NCI-H2029 treated with DMSO at 0.1 percent for 48 hours (cell line): ENCODE measurements around the gene ZNF554.
"Not testable (repeated sequence)": the region's sequence is repeated elsewhere in the genome, so short reads cannot be mapped to it uniquely, and the experiment has no call there.

ENCODE experiments used
- DNase-seq: peaks from one replicate; lab custom pipeline; 2025; lab: John Stamatoyannopoulos, UW

The ZNF554 gene

DNA sequence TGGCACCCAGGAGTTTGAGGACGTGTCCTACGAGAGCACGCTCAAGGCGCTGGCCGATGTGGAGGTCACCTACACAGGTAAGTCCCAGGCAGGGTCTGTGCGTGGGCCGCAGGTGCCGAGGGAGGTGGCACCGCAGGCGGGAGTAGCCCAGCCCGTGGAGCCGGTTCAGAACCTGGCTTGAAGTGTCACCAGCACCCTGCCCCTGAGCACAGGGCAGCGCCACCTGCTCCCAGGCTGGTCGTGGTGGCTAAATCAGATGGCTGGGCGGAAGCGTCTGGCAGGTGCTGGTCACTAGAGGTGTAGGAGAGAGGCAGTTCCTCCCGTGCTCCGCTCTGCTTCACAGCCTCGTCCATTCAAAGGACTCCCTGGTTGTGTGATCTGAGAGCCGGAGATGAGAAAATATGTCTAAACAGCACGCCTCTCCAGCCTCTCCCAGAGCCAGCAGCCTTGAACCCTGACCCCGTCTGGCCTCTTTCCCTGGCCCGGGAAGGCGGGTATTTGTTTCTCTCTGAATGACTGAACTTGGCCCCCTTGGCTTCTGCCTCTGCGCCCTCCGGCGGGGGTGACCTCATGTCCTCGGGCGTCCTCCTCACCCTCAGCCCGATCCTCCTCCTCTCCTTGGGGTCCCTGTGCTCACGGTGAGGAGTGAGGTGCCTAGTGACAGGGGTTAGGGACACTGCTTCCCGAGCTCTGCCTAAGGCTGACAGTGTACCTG, 29.0 kb upstream of the ZNF554 start:
- no peak for DNase-seq

DNA sequence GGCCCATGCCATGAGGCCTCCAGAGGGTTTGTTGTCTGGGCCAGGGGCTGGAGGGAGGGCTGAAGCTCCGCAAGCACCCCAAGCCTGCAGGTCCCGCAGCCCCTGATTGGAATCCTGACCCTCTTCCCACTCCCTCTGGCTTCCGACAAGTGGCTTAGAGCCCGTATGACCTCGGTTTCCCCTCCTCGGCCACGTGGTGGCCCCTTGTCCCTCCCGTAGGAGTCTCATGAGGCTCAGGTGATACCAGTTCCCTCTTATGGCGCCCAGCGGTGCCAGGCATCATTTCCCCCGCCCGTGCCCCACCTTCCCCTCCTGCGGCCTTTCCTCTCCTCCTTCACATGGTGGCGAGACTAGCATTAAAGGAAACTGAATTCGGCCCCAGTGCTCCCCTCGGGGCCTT, 28.2 kb upstream of the ZNF554 start:
- no peak for DNase-seq

DNA sequence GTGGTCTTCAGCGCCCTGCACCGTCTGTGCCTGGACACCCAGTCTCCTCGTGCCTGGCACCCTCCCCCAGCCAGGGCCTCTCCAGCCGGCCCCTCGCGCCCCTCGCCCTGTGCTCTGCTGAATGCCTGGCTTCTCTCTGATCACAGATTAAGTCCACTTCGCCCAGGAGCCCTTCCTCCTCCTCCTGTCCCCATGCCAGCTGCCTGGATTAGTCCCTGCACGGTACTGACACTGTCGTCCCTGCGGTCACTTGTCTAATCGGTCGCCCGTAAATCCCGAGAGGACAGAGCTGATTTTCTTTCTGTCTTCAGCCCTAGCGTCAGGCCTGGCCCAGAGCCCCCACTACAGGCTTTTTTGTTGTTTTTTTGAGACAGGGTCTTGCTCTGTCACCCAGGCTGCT, 27.8 kb upstream of the ZNF554 start:
- DNase-seq = no peak

DNA sequence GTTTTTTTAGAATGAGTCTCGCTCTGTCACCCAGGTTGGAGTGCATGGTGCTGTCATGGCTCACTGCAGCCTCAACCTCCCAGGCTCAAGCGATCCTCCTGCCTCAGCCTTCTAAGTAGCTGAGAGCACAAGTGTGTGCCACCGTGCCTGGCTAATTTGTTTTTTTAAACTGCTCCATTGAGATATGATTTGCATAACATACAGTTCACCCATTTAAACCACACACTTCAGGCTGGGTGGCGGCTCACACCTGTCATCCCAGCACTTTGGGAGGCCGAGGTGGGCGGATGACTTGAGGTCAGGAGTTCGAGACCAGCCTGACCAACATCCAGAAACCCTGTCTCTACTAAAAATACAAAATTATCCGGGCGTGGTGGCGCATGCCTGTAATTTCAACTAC, 27.0 kb upstream of the ZNF554 start:
- DNase-seq = not testable (repeated sequence)

DNA sequence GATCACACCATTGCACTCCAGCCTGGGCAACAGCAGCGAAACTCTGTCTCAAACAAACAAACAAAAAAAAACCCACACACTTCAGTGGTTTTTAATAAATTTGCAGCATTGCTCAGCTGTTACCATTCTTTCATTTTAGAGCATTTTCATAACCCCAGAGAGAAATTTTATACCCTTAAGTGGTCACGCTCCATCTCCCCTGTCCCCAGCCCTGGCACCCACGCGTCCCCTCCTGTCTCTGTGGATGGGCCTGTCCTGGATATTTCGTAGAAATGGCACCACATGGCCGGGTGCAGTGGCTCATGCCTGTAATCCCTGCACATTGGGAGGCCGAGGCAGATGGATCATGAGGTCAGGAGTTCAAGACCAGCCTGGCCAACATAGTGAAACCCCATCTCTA, 26.5 kb upstream of the ZNF554 start:
- DNase-seq = no peak

DNA sequence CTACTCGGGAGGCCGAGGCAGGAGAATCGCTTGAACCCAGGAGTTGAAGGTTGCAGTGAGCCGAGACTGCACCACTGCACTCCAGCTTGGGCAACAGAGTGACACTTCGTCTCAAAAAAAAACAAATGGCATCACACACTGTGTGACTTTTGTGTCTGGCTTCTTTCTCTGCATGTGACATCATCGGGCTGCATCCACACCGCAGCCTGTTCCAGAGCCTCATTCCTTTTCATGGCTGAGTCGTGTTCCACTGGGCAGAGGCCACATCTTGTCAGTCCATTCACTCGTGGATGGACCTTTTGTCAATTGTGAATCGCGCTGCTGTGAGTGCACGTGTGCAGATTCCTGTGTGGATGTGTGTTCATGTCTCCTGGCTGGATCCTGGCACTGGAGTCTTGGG, 26.1 kb upstream of the ZNF554 start:
- DNase-seq = no peak

DNA sequence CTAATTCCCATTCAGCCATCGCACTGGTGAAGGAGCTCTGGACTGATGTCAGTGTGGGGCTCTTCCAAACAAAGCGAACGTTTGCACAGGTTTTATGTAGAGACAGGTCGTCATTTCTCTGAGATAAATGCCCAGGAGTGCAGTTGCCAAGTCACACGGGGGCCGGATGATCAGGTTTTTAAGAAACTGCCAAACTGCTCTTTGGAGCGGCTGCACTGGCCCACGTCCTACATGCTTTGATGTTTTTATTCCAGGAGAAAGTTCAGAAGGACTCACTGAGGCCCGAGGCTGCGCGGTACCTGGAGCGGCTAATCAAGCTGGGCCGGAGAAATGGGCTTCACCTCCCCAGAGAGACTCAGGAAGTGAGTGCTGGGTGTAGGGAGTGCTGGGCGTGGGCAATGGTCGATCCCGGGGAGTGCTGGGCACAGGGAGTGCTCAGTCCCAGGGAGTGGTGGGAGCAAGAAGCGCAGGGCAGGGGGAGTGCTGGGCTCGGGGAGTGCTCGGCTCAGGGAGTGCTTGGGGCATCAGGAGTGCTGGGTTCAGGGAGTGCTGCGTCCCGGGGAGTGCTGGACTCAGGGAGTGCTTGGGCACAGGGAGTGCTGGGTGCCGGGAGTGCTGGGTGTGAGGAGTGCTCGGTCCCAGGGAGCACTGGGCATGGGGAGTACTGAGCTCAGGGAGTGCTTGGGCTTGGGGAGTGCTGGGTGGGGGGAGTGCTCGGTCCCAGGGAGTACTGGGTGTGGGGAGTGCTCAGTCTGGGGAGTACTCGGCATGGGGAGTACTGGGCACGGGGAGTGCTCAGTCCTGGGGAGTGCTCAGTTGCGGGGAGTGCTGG, 23.6 kb upstream of the ZNF554 start:
- DNase-seq = no peak

DNA sequence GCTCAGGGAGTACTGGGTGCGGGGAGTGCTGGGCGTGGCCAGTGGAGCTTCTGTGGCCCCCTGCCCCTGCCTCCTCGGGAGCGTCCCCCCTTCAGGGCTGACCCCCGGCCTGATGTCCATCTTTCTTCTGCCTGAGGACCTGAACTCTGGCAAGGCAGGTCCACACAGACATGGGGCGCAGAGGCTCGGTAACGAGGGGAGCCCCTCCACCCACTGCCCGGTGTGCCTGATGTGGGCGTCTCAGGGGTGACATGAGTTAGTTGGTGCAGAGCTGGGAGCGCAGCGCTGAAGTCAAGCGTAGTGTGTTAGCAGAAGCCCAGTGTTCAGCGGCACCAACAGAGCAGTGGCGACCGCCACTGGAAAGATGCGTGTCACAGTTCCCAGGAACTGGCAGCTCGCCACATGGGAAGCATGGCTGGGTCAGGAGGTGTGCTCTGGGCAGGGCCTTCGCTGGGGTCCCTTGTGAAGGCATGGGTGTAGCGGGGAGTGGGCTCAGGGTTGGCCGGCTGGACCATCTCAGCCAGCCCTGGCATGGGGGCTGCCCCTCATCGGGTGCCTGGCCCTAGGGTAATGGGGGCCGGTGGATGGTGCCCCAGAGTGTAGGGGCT, 22.9 kb upstream of the ZNF554 start:
- no peak for DNase-seq

DNA sequence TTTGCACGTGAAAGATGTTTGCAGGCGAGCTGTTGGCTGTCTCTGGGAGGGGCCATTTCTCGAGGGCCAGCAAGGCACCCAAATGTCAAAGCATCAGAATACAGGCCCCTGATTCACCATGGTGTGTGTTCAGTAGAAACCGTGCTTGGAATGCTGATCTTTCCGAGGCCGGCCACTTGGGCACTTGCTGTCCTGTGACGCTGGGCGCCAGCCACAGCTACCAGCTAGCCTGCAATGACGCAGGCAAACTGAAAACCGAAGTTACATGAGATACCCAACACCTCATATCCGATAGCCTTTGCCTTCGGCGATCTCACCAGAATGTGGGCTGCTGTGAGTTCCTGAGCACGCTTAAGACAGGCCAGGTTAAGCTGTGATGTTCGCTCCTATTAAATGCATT, 22.4 kb upstream of the ZNF554 start:
- DNase-seq = no peak

DNA sequence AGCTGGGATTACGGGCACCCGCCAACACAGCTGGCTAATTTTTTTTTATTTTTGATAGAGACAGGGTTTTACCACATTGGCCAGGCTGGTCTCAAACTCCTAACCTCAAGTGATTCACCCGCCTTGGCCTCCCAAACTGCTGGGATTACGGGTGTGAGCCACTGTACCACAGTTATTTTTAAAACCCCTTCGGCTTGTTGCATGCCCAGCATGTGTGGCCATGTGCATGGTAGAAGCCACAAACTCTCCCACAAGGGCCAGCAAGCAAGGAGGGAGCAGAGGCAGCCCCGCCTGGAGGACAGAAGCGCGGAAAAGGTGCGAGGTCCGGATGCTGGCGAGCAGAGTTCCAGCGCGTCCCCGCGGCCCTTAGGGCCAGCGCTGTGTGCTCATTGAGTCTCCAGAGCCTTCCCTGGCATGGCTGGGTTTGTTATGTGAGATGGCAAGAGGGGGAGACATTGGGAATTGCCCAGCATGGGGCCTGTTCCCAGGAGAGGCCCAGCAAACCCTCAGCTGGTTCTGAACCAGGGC, 21.4 kb upstream of the ZNF554 start:
- no peak for DNase-seq

DNA sequence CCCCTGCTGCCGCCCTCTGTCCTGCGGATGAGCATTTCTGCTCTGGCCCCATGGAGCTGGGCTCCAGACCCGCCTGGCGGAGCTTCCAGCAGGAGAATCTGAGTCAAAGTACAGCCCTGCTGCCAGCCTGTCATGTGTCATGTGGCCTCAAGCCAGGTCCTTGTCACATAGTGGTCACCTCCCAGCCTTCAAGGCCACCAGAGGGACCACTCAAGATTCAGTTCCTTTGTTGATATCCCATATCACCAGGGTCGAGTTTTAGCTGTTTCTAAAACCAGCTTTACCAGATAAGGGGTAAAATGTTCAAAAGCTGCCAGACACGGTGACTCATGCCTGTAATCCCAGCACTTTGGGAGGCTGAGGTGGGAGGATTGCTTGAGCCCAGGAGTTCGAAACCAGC, 20.9 kb upstream of the ZNF554 start:
- DNase-seq = no peak

DNA sequence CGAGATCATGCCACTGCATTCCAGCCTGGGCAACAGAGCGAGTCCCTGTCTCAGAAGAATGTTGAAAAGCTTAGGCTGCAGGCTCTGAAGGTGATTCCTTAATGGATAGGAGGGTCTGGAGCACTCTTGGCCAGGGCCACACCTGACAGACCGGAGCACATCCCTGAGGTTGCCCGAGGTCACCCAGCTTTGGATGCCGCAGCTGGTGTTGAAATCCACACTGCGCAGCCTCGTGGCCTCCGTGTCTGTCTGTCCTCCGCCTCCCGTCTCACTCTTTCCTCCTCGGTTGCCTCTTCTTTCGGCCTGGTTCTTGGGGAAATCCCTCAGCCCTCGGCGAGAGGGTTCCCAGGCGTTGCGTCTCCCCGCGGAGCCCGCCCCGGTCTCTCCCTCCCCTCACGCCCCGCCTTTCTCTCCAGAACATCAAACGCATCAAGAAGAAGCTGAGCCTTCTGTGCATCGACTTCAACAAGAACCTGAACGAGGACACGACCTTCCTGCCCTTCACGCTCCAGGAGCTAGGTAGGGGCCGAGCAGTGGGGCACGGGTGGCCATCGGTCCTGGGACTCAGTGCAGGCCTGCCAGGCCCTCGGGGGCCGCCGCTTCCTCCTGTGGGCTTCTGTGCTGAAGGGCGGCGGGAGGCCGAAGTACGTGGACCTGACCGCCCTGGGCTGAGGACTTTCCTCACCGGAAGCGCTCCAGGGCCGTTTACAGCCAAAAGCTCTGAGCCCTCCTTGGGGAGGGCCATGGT, 20.2 kb upstream of the ZNF554 start:
- no peak for DNase-seq

DNA sequence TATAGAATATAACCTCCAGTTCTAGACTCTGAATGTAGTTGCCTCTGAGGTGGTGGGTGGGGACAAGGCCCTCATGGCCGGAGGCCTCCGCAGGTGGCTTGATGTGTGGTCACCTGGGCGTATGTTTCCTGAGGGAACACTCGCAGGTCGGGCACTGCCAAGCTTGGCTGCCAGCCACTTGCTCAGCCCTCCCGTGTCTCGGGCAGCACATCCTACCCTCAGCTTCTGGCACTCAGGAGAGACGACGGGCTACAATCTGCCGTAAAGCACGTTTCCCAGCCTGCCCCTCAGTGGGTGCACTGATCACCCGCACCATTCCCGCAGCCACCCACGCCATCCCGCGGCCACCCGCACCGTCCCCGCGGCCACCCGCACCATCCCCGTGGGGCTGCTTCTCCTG, 19.2 kb upstream of the ZNF554 start:
- DNase-seq = no peak

DNA sequence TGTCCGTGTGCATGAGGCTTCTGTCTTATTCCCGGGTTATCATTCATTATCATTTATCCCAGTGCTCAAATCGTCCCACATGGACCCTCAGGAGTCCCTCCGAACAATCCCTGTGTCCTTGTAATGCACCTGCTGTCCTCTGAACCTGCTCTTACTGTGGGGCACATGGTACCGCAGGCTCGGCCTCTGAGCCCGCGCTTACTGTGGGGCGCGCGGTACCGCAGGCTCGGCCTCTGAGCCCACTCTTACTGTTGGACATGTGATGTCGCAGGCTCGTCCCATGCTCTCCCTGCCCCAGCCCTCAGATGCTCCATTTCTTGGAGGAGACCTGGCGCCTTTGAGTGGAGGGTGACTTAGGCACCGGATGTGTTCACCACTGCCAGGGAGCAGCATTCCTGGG, 16.8 kb upstream of the ZNF554 start:
- DNase-seq = no peak

DNA sequence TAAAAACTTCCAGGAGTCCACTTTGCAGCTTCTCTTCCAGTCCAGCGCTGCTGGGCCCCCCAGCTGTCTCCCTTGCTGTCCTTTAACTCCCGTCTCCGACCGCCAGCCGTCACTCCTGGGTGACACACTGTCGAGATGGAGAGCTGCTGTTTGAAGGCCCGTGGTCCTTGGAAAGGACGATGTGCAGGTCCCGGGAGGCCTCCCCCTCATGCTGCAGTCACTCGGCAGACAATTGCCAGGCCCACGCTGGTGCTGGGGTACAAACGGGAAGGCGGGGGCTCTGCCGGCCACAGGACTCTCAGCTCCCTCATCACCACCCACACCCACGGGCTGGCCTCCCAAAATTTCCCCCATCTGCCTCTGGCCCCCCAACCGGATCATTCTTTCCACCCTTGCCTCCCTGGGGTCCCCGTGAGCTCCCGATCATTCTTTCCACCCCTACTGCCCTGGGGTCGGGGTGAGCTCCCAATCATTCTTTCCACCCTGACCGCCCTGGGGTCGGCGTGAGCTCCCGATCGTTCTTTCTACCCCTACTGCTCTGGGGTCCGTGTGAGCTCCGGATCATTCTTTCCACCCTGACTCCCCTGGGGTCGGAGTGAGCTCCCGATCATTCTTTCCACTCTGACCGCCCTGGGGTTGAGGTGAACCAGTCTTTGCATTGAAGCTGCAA, 16.0 kb upstream of the ZNF554 start:
- DNase-seq = no peak

DNA sequence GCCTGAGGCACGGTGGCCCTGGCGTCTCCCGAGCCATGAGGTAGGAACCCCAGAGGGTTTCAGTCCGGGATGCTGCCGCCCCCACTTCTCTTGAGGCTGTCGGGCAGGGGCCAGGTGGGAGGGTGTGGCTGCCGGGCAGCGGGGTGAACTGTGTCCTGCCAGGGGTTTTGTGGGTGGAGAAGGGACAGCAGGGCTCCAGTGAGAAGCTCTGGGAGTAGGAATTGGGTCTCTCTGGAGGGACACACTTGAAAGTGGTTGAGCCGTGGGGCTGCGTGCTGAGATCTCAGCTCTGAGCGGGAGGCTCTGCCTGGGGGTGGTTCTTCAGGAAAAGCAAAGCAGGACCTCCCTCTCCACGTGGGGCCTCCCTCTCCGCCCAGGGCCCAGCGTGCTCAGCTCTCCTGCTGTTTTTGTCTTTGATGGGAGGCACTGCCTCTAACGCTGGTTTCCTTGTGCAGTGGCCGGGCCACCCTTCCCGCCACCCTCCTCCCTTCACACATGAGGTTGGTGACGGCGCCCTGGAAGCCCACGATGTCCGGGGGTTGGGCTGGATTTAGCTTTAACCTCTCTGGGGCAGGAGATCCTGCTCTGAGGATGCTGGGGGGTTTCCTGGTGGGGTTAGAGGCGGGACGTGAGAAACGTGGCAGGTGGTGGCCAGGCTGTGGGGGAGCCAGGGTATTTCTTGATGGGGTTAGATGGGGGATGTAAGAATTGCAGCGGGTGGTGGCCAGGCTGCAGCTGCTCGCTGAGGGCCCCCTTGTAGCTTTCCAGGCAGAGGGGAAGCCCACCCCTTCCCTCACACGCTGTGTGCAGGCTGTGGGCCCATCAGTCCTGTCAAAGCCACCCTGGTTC, 15.3 kb upstream of the ZNF554 start:
- DNase-seq = no peak

DNA sequence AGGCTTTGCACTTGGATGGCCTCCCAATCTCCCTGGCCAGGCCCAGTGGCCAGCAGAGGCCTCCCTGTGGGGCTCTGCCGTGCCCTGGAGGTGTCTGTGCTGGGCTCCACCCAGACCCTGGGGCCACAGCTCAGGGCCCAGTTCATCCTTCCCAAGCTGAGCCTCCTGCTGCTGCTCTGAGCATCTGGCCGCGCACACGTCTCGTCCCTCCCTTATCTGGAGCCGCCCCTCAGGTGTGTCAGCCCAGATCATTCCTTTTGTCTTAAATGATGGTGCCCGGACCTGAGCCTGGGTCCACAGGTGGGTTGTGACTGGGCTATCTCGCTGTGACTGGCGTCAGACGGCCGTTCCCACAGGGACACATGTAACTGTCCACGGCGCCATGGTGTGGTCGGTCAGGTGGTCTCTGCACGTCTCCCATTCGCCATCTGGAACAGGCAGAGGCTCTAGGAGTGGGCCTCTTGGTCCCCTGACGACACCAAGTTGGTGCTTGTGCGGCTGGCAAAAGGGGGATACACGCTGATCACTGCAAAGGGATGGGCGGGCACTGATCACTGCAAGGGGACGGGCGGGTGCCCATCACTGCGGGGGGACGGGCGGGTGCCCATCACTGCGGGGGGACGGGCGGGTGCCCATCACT, 14.3 kb upstream of the ZNF554 start:
- no peak for DNase-seq

DNA sequence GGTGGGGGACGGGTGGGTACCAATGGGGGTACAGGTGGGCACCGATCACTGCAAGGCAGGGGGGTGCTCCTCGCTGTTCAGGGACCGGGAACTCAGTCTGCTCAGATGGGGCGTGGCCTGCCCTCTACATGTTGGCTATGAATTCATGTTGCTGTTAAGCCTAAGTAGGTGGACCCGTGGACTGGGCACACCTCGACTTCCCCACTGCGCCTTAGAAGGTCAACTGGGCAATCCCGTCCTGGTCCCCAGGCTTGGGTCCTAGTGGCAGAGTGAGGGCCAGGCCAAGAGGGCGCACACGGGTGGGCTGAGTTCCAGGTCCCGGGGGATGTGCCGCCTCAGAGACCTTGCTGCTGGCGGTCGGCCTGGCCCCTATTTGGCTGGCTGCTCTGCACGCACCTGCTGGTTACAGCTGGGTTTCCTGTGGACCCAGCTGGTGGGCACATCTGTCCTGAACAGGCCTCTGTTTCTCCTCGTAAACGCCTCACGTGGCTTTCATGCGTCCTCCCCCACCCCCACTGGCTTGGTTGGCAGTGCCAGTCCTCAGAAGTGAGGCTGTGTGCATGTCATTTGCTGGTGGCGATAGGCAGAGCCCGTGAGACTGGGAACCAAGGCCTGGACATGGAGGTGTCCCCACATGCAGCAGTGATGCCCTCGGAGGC, 13.5 kb upstream of the ZNF554 start:
- no peak for DNase-seq

DNA sequence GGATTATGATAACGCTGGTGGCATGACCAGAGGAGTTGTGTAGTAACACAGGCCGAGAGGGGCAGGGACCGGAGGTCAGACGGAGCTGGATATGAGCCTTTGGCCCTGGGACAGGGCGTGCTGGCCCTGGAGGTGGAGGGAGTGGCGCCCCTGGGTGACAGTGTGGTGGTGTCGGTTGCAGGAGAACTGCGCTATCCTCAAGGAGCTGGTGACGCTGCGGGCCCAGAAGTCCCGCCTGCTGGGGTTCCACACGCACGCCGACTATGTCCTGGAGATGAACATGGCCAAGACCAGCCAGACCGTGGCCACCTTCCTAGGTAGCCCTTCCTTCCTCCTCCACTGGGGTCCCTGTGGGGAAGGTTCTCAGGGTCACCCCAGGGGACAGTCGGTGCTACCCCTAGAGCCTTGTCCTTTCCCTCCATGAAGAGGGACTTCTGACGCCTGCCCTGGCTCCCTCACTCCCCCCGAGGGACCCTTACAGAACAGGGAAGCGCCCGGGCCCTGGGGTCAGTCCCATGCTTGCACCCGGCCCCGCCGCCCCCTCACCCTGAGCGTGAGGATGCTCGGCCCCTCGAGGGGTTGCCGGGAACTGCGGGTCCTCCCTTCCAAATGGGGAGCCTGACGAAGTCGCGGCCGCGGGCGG, 12.8 kb upstream of the ZNF554 start:
- DNase-seq = no peak
